GM23248 (cell line): Measurements from ENCODE around the gene BCR. TPM values are rescaled to one million over a fixed set of nuclear protein-coding genes. Genes with fewer than 3 reads are reported as not detected.
A peak's percentile ranks its signal among the peaks of the same experiment; 100 is the strongest.

Experiments
- DNase-seq: peaks from one replicate; pipeline ENCODE4 v3.0.0-alpha.2; 2015
- H2AFZ ChIP-seq: fragments of 200-600 bp; sonication (generic); 2 replicates; pipeline ENCODE4 v1.6.1; 2016; ENCODE audit warnings: antibody characterized with exemption
- H3F3A ChIP-seq: fragments of 200-600 bp; sonication (generic); 2 replicates; pipeline ENCODE4 v1.6.1; 2016; ENCODE audit warnings: mild to moderate bottlenecking, antibody characterized with exemption, mixed run types; ENCODE audit not compliant: insufficient read depth
- H3K27ac ChIP-seq: fragments of 200-600 bp; sonication (generic); 2 replicates; pipeline ENCODE4 v1.5.1; 2016; ENCODE audit warnings: mild to moderate bottlenecking
- H3K27me3 ChIP-seq: fragments of 200-600 bp; sonication (generic); replicated peaks from 2 replicates; pipeline ENCODE4 v1.6.1; 2016; ENCODE audit warnings: mild to moderate bottlenecking; ENCODE audit not compliant: insufficient read depth
- H3K36me3 ChIP-seq: fragments of 200-600 bp; sonication (generic); 2 replicates; pipeline ENCODE4 v1.6.1; 2016; ENCODE audit warnings: low read depth, mild to moderate bottlenecking
- H3K4me1 ChIP-seq: fragments of 200-600 bp; sonication (generic); 2 replicates; pipeline ENCODE4 v1.6.1; 2016; ENCODE audit warnings: mild to moderate bottlenecking; ENCODE audit not compliant: insufficient read depth
- H3K4me2 ChIP-seq: fragments of 200-600 bp; sonication (generic); one replicate; pipeline ENCODE4 v1.6.1; 2016; ENCODE audit warnings: mild to moderate bottlenecking; ENCODE audit not compliant: unreplicated experiment
- H3K4me3 ChIP-seq: fragments of 200-600 bp; sonication (generic); 2 replicates; pipeline ENCODE4 v1.5.1; 2016; ENCODE audit warnings: mild to moderate bottlenecking
- H3K79me2 ChIP-seq: fragments of 200-600 bp; sonication (generic); 2 replicates; pipeline ENCODE4 v1.6.1; 2016; ENCODE audit warnings: mild to moderate bottlenecking; ENCODE audit not compliant: insufficient read depth
- H3K9ac ChIP-seq: fragments of 200-600 bp; sonication (generic); 2 replicates; pipeline ENCODE4 v1.6.1; 2016; ENCODE audit warnings: mild to moderate bottlenecking
- H3K9me2 ChIP-seq: fragments of 200-600 bp; sonication (generic); 2 replicates; pipeline ENCODE4 v1.6.1; 2016; ENCODE audit warnings: mixed run types, mild to moderate bottlenecking, moderate library complexity; ENCODE audit not compliant: insufficient read depth
- H3K9me3 ChIP-seq: fragments of 200-600 bp; sonication (generic); one replicate; pipeline ENCODE4 v1.6.1; 2017; ENCODE audit warnings: low read depth
- H4K20me1 ChIP-seq: fragments of 200-600 bp; sonication (generic); 2 replicates; pipeline ENCODE4 v1.6.0; 2016; ENCODE audit not compliant: insufficient read depth
- EZH2 ChIP-seq: fragments of 200-600 bp; sonication (generic); IDR thresholded peaks from 2 replicates; pipeline ENCODE4 v1.6.1; 2018; ENCODE audit warnings: antibody characterized with exemption, mild to moderate bottlenecking; ENCODE audit not compliant: insufficient read depth, poor library complexity, severe bottlenecking
- EZH2phosphoT487 ChIP-seq: fragments of 200-600 bp; sonication (generic); IDR thresholded peaks from 2 replicates; pipeline ENCODE4 v1.6.1; 2018; ENCODE audit warnings: antibody characterized with exemption, moderate library complexity, mild to moderate bottlenecking, low read depth; ENCODE audit not compliant: insufficient read depth
- WGBS, 2 experiments: methylation state at CpG; one replicate each; pipeline ENCODE4 v1.1.6; 2015 to 2017; ENCODE audit warnings: low lambda C conversion rate in 2 of 2, low coverage in 1 of 2; ENCODE audit errors: missing lambda C conversion rate in 2 of 2; 5-methylcytosine and 5-hydroxymethylcytosine counted together
- in situ Hi-C: fragments of 300-500 bp; cut with MboI; formaldehyde crosslinking; loops from 2 replicates; pipeline ENCODE4 v1.15.0; 2020
- polyA plus RNA-seq: library from polyadenylated mRNA; unstranded; fragments of >200 nt; fragmentation: Nextera tagmentation; extraction: Ambion mirVana; gene quantifications from 2 replicates; pipeline ENCODE4 v1.2.1, GENCODE V29; 2016
- total RNA-seq: library from RNA; depleted of rRNA; stranded (reverse); fragments of >200 nt; shearing (Covaris generic); gene quantifications from 2 replicates; pipeline ENCODE4 v1.2.3, GENCODE V29; 2014

BCR gene
- total and polyA plus RNA-seq, 2 experiments from 2014 or later = 4.7 to 30.0 TPM

DNA sequence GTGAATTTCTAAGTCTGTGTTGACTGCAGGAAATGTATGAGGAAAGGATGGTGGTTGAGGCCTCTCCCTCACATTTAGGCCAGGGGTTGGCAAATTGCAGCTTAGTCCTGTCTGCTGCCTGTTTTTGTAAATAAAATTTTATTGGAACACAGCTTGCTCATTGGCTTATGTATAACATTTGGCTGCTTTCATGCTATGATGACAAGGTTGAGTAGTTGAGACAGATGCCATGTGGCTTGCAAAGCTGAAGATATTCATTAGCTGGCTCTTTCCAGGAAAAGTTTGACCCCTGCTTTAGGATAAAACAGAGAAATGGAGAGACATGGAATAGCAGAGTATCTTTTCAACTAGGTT, 46.2 kb downstream of the BCR start:
- peaks cover 37% of the 10 kb centered on the region for H3F3A ChIP-seq
- H3K4me2 ChIP-seq = peak overlapping the region; percentile 76
- peak; percentile 35 for DNase-seq
- peak overlapping the region; percentile 64 for H2AFZ ChIP-seq
- peaks cover 32% of the 10 kb centered on the region for H3K4me1 ChIP-seq
- in situ Hi-C loops = no loop called here
- H3K79me2 ChIP-seq = peaks cover 83% of the 10 kb centered on the region
- peak overlapping the region; percentile 74 for H3K9ac ChIP-seq
- H3K4me3 ChIP-seq = peak overlapping the region; percentile 54
- no peaks in the 10 kb centered on the region for H3K9me2 ChIP-seq
- peak overlapping the region; percentile 92 for H3K27ac ChIP-seq
- no peaks in the 10 kb centered on the region for H4K20me1 ChIP-seq
- H3K36me3 ChIP-seq = no peaks in the 10 kb centered on the region
- H3K27me3 ChIP-seq = no peaks in the 10 kb centered on the region
- TF ChIP-seq EZH2phosphoT487 (no peak), EZH2 (no peak)
- H3K9me3 ChIP-seq = no peaks in the 10 kb centered on the region

DNA sequence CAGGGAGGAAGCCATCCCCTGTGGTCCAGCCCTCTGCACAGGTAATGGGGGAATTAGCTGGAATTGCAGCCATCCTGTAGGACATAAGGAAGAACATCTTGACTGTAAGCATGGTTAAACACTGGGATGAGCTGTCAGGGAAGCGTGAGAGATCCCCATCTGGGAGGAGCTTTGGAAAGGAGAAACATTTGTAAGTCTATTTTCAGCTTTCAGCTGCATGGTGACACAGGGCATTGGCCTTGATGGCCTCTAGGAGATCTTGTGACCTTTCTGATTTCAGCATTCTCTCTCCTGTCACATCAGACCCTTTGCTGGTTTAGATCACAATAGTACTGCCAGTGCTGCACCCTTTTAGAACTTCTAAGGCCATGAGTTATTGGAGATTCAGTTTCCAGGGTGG, 47.1 kb downstream of the BCR start:
- peak; percentile 42 for DNase-seq
- Histone ChIP-seq H4K20me1 (no peaks in the 10 kb centered on the region), H3F3A (peaks cover 33% of the 10 kb centered on the region), H3K27ac (peak overlapping the region; percentile 92), H3K4me2 (peak overlapping the region; percentile 76), H3K9ac (no peak overlapping the region), H3K36me3 (no peaks in the 10 kb centered on the region), H2AFZ (no peak overlapping the region), H3K9me3 (no peaks in the 10 kb centered on the region), H3K9me2 (no peaks in the 10 kb centered on the region), H3K27me3 (no peaks in the 10 kb centered on the region), H3K79me2 (peaks cover 83% of the 10 kb centered on the region), H3K4me1 (peaks cover 34% of the 10 kb centered on the region), H3K4me3 (no peak overlapping the region)
- in situ Hi-C loops = no loop called here
- WGBS, 2 experiments = 57 to 85% methylated on average over 1 of the region's 1 CpG
- no peak for TF ChIP-seq EZH2phosphoT487
- TF ChIP-seq EZH2 = no peak

DNA sequence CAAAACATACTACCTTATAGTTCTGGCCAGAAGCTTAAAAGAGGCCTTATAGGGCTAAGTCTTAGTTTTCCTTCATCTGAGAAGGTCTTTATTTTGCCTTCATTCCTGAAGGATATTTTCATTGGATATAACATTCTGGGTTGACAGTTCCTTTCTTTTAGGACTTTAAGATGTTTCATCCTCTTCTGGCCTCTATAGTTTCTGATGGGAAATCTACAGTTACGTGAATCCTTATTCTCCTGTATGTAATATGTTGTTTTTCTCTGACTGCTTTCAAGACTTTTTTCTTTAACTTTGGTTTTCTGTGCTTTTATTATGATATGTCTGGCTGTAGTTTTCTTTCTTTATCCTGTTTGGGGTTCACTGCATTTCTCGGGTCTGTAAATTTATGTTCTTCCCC, 48.2 kb downstream of the BCR start:
- Histone ChIP-seq H3K4me2 (no peak overlapping the region), H3F3A (peaks cover 33% of the 10 kb centered on the region), H2AFZ (no peak overlapping the region), H3K27ac (no peak overlapping the region), H3K79me2 (peaks cover 83% of the 10 kb centered on the region), H4K20me1 (no peaks in the 10 kb centered on the region), H3K27me3 (no peaks in the 10 kb centered on the region), H3K4me1 (peaks cover 41% of the 10 kb centered on the region), H3K9me3 (no peaks in the 10 kb centered on the region), H3K4me3 (no peak overlapping the region), H3K9me2 (no peaks in the 10 kb centered on the region), H3K36me3 (no peaks in the 10 kb centered on the region), H3K9ac (no peak overlapping the region)
- in situ Hi-C loops = no loop called here
- DNase-seq = no peak
- TF ChIP-seq EZH2phosphoT487 = no peak
- no peak for TF ChIP-seq EZH2
- 95 to 98% methylated on average over 2 of the region's 2 CpGs for WGBS, 2 experiments

DNA sequence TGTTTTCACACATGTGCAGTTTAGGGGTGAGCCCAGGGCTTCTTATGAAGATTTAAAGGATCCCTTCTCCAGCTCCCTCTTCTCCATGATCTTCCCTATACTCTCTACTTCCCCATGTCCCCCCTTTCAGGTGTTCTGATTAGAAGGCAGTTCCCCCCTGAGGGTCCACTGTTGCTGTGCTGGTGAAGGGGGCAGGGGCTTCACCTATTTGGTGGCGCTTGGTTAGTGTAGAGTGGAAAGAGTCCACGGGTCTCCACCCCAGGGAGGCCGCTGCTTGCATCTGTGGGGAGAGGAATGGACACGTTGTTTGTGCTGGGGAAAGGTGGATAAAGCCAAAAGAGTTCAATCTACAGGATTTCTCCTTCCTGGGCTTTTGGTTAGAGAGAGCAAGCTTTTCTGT, 49.3 kb downstream of the BCR start:
- Histone ChIP-seq H3F3A (peaks cover 33% of the 10 kb centered on the region), H3K4me1 (peaks cover 51% of the 10 kb centered on the region), H2AFZ (no peak overlapping the region), H3K4me2 (no peak overlapping the region), H4K20me1 (no peaks in the 10 kb centered on the region), H3K9ac (no peak overlapping the region), H3K9me3 (no peaks in the 10 kb centered on the region), H3K36me3 (no peaks in the 10 kb centered on the region), H3K9me2 (no peaks in the 10 kb centered on the region), H3K4me3 (no peak overlapping the region), H3K79me2 (peaks cover 83% of the 10 kb centered on the region), H3K27ac (no peak overlapping the region), H3K27me3 (no peaks in the 10 kb centered on the region)
- TF ChIP-seq EZH2 = no peak
- no peak for TF ChIP-seq EZH2phosphoT487
- 88 to 90% methylated on average over 4 of the region's 4 CpGs for WGBS, 2 experiments
- no peak for DNase-seq
- in situ Hi-C loops = no loop called here
